DMS79 treated with DMSO at 0.1 percent for 48 hours (cell line): ENCODE measurements around the gene LCN9.

Experiments used
- DNase-seq: peaks from one replicate; lab custom pipeline; 2025; lab: John Stamatoyannopoulos, UW

The LCN9 gene, protein sequence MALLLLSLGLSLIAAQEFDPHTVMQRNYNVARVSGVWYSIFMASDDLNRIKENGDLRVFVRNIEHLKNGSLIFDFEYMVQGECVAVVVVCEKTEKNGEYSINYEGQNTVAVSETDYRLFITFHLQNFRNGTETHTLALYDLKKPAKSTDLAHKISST

DNA sequence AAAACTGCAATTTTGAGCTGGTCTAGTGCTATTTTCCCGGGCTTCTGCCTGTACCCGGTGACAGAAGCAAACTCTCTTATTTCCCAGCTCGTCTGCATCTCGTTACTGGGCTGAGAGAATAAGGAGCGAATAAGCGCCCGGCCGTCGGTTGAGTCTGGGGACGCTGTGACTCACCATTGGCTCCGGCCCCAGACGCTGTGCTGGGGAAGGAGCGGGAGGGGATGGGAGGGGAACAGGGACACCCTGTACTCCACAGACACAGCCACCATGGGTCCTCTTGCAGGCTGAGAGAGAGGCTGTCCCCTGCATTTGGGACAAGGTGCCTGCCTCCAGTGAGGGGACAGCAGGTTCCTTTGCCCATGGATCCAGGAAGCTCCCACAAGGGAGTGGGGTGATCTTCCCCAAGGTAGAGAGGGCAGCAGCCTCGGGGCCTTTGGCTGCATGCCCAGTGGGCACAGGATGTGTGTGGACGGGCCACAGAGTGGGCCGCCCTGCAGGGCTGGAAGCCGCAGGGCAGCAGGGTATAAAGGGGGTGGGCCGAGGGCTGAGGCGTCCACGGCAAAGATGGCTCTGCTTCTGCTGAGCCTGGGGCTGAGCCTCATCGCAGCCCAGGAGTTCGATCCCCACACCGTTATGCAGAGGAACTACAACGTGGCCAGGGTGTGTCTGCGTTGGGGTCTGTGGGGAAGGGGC lies at the start of gene LCN9:
LCN9 (plus strand) TSS at position 552 of the 693 bp plus-strand sequence; CDS start at position 565, 13 bp downstream.
- DNase-seq = no peak

DNA sequence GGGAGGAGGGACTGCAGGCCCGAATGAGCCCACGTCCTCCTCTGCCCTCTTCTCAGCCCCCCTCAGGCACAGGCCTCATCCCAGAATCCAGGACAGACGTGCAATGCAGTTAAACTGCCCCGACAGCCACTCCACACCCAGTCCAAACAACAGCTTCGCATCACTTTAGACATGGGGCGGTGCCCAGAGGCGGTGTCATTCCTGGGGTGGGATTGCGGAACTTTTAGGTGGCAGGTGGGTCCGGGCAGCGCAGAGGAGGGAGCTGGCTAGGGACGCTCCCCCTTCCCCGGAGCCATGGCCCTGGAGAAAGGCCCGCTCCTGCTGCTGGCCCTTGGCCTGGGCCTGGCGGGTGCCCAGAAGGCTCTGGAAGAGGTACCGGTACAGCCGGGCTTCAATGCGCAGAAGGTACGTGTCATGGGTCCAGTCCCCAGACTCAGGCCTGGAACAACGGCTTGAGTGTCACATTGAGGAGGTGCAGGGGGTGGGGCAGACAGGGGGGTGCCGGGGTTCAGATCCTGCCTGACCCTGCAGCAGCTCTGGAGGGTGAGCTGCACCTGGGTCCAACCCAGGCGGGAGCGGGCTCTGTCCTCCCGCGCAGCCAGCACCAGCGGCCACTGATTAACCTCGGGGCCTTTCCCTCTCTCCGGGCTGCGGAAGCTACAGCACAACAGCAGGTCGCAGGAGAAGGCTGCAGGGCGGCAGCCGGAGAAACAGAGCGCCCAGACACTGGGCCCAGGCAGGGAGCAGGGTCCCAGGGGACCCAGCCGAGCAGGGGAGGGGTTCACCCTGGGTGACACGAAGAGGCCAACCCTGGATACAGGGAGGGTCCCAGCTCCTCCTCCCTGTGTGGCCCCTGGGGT lies 48.9 kb upstream of the LCN9 start:
- DNase-seq = no peak

DNA sequence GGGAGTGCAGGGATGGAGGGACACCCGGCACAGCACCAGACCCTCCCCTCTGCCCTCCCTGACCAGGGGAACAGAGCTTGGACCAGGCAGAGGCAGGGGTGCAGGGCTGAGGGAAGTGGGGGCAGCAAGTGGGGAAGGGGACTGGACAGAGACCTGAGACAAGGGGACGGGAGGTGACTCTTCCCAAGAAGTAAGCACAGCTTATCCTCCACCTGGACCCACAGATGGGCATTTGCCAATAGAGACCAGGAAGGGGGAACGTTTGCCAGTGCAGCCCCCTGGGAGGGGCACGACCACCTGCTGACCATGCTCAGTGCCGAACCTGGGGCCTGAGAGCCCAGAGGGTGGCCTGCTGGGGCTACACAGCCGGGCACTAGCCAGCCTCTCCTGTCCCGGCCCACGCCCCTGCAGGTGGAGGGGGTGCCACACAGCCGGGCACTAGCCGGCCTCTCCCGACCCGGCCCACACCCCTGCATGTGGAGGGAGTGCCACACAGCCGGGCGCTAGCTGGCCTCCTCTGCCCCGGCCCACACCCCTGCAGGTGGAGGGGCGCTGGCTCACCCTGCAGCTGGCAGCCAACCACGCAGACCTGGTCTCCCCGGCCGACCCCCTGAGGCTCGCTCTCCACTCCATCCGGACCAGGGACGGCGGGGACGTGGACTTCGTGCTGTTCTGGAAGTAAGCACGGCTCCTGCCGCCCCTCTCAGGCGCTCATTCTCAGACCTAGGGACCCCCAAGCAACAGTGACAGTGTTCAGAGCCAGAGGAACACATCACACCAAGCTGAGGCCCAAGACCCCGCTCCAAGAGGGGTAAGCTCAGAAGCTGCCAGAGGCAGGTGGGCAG lies 48.1 kb upstream of the LCN9 start:
- DNase-seq = no peak

DNA sequence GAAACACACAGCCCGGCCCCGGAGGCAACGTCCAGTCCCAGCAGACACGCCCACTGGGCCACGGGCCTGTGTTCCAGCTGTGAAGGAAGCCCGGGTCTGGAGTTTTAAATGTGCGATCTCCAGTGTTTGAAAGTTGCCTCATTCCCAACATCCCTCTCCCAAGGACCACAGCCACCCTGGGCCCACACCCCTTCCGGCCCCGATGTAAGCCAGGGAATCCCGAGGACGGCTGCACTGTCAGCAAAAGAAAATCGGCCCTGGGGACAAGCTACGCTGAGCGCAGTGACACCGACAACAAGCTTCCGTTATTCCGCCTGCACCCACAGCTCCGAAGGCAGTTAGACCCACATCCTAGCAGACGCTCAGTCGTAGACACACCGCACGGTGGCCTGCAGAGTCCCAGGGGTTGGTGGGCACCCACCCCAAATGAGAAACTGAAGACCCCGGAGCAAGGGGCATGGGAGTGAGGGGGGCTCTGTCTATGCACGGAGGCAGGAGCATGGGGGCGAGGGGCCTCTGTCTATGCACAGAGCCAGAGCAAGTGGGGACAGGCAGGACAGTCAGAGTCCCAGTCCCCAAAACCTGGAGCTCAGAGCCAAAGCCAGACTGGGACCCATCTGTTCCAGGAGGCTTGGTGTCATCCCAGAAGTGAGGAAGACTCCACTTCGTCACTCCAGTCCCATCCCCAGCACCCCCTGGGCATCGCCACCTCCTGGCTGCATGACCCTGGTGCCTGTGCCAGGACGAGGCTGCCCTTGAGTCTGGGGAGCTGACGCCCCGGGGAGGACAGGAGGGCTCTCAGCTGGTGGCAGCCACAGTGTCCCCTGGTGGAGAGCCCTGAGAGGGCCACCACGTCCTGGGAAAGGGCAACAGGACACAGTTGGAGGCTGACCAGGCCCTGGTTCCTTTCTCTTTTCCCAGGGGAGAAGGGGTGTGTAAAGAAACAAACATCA lies 47.2 kb upstream of the LCN9 start:
- DNase-seq = no peak

DNA sequence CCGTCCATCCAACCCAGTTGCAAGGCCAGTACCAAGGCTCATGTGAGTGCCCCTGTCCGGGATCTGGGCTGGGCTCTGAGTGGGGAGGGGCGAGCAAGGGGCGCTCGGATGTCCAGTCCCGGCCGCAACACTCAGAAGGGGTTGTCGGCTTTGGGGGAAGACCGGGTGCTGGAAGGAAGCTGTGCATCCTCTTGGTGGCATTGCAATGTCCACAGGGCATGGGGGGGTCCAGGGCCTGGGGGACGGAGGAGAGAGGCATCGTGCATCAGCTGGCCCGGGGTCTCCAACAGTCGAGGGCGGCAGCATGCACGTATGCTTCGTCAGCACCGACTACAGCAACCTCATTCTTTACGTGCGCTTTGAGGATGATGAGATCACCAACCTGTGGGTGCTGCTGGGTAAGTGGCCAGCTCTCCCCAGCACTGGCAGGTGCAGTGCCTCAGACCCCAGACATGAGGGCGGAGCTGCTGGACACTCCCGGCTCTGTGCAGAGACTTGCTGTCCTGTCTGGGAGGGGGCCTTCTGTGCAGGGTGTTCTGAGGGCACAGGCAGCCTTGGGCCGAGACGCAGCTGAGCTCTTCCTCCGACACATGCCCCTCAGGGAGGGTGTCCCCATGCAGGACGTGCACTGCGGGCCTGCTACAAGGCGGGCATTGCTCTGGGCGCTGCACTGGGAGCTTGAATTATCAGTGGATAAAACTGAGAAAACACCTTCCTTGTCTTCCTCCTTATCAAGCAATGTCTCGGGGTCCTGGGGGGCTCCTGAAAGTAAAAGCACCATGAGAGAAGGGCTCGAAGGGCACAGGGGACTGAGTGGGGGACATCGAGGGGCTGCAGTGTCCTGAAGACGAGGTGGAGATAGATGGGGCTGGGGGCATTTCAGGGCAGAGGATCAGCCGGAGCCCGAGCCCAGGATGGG lies 46.2 kb upstream of the LCN9 start:
- no peak for DNase-seq

DNA sequence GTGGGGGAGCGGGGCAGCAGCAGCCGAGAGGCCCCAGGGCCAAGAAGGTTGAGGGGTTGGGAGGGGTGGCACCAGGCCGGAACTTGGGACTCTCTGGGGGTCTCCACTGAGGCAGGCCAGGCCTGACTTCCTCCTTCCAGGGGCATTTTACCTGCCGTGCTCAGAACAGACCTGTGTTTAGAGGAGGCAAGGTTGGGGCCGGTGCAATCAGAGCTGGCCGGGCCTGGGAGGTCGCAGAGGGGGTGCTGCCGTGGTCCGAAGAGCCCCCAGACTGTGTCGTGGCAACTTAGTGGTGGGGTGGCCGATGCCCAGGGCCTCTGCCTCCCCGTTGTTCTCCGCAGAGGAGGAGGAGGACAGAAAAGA lies 45.6 kb upstream of the LCN9 start:
- no peak for DNase-seq

DNA sequence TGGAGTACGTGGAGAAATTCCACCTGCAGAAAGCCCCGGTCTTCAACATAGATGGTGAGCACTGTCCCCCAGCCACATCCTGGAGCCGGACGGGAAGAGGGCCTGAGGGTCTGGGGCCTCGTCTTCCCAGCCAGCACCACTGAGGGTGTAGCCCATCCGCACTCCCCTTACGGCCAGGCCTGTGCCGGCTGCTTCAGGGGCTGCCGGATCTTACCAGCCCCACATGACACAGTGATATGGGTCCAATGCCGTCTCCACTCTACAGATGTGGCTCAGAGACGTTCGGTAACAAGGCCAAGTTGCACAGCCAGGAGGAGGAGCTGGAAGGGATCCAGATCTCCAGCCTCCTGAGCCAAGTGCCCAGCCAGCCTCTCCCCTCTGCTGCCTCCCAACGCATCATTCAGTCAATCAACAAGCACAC lies 45.1 kb upstream of the LCN9 start:
- no peak for DNase-seq

DNA sequence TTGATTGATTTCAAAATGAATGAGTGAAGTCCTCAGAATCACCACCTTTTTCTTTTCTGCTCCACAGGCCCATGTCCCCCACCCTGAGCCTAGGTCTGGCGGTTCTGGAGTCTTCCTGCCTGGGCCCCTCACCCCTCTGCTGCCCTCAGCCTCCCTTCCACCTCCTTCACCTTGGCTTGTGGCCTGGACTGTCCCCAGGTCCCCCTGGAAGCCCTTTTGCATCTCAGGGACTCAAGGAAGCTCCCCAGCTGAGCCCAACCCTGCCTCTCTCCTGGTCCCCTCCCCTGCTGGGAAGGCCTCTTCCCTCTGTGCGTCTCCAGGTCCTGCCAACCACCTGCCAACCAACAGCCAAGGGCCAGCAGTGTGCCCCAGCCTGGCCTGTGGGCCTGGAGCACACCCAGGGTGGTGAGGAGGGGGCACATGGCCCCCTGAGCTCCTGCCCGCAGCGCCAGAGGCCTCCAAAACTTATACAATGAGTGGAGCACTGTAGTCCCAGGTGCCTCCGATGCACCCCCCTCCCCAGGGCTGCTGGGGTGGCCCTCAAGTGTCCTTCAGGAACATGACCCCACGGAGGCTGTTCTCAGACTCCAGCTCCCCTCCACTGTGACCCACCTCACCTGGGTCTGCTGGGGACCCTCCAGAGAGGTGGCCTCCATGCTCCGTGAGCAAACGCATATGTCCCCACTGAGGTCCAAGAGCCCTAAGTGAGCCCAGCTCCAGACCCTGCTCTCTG lies 44.1 kb upstream of the LCN9 start:
- no peak for DNase-seq

DNA sequence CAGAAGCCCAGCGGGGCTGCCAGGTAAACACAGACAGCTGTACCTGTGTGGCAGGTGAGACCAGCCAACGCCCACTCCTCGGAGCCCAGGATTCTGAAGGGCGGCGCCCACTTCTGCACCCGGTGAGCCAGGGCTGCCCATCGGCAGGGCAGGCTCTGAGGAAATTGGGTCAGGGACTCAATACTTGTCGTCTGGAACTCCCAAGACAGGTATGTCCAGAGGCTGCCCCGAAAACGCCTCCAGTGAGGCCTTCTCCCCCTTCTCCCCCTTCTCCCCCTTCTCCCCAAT lies 43.6 kb upstream of the LCN9 start:
- DNase-seq = peak; percentile 32

DNA sequence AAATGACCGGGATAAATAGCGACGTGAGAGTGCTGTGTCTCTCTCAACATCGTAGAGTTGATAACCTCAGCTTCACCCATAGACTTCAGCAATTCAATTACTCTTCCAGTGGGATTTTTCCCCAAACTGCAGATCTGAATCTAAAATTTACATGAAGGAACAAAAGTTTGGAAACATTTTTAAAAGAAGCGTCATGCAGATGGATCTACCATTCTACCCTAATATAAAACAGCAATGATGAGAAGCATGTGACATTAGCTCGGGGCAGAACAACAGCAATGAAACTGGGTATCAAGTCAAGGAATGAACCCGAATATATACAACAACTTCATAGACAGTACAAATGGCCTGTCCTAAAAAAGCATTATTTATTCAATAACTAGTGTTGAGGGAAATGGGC lies 42.6 kb upstream of the LCN9 start:
- no peak for DNase-seq

DNA sequence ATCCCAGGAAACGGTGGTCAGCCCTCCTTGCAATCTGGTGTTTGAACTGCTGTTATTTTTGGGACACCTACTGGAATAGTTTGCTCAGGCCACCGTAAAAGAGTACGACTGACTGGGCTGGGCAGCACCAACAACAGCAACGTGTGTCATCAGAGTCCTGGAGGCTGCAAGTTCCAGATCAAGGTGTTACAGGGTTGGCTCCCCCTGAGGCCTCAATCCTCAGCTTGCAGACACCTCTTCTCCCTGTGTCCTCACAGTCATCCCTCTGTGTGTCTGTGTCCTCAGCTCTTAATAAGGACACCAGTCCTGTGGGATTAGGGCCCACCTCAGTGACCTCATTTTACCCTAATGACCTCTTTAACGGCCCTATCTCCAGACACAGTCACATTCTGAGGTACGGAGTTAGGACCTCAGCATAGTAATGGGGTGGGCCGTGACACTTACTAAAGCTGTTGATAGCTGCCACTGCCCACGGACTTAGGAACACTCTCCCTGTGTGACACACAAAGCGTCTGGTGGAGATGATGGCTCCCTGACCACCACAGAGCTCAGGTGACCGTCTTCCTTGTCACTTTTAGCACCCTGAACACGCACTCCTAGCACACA lies 40.6 kb upstream of the LCN9 start:
- DNase-seq = no peak

DNA sequence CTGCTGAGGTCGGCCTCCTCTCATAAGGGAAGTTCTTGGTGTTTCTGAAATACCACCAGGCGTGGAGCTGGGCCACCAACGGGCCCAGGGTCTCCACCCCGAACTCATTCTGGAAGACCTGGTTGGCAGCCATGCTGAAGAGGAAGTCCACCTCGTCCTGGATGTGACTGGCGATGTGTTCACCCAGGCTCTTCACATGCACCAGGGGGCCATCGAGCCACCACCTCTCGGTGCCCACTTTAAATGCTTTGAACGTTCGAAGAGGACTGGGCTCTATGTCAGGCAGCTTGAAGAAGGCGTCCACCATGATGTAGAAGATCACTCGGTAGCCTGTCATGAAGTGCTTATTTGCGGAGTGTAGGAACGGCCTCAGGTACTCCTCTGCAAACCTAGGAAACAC lies 38.8 kb upstream of the LCN9 start:
- DNase-seq = no peak

DNA sequence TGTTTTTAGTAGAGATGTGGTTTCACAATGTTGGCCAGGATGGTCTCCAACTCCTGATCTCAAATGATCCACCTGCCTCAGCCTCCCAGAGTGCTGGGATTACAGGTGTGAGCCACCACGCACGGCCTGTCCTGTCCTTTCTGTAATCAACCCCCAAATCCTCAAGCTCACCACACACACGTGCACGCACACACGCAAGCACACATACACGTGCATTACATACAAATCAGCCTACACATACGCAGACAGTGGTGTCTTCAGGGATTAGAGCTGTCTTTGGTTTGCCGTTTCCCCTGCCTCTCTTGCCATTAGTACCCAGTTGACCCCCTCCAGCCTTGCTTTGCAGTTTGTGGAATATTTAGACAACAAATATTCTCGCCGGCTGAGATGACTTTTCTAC lies 30.3 kb upstream of the LCN9 start:
- DNase-seq = no peak

DNA sequence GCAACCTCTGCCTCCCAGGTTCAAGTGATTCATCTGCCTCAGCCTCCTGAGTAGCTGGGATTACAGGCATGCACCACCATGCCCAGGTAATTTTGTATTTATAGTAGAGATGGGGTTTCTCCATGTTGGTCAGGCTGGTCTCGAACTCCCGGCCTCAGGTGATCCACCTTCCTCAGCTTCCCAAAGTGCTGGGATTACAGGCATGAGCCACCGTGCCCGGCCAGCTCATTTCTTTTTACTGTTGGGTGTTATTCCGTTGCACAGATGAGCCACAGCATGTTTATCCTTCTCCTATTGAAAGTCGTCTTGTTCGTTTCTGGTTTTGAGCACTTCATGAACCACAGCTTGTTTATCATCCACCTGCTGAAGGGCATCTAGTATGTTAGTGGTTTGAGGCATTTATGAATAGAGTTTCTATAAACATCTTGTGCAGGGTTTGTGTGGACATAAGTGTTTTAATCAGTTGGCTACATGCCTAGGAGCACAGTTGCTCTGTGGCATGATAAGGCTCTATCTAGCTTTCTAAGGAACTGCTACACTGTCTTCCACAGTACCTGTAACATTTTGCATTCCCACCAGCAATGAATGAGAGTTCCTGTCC lies 26.1 kb upstream of the LCN9 start:
- DNase-seq = peak; percentile 94

DNA sequence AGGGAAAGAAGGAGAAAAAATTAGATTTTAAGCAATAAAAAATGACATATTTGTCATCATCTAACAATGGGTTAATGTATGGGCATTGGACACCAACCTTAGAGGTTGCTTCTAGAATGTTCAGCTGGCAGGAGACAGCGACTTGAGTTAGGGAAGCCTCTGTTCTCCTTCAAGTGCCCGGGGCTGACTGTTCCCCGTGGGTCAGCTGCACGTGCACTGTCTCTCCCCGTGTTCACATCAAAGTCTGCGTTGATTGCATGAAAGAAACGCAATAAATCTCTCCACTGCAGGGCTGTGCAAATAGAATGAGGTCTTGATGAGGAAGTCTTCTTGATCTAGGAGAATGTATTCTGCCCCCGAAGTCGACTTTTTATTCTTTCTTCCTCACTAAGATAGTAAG lies 23.9 kb upstream of the LCN9 start, which contains the start of gene GLT6D1:
GLT6D1 (minus strand) TSS at position 345 of the 400 bp plus-strand sequence. CDS start 353 bp downstream, outside the sequence.
- no peak for DNase-seq

DNA sequence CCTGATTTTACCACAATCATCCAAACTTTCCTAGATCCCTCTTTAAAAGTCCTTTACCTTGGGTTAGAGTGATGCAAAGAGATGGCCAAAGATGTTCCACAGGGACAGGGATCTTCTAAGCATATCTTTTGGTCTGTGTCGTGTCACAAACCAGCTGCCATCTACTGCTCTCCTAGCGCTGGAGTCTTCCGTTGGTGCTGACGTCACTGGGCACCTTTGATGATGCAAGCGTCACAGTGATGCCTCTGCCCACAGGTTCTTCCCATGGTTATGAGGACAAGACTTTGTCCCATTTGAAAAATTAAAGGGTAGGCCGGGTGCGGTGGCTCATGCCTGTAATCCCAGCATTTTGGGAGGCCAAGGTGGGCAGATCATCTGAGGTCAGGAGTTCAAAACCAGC lies 22.1 kb upstream of the LCN9 start:
- no peak for DNase-seq

DNA sequence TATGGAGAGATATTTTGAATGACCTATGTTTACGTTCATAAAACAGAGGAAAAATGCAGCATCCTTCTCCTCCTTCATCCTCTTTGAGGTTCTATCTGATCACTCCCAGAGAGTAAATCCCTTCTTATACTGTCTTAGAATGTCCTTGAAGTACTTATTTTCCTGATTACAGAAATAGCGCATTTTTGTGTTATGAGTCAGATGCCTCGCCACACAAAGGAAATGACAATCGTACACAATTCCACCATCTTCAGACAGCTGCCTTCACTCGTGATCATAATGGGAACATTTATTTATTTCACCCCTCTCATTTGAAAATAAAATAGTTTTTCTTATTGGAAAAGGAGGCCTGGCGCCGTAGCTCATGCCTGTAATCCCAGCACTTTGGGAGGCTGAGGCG lies 21.4 kb upstream of the LCN9 start:
- no peak for DNase-seq

DNA sequence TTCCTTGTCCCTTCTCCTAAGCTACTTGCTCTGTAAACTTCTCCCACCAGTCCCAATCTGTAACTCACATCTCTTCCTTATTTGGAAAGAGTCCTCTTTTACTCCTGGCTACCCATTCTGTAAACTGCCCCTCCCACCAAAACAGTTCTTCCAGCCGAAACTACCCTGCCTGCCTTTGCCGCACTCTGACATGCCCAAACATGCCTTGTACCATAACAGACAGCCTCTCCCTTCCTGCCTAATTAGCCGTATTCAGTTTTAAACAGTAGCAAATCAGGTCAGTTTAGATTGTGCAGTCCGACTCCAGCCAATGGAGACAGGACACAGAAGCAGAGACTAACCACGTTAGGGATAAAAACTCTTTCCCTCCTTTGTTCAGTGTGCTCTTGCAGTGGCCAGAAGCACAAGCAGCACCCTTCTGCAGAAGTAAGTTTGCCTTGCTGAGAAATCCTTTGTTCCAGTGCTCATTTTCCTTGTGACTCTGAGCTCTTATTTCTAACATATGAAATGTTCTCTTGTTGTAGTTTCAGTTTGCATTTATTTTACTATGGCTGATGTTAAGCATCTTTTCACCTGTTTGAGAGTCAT lies 18.4 kb upstream of the LCN9 start:
- DNase-seq = no peak
